GM13977 (cell line): ENCODE measurements around the gene KCNK2.

Experiments used
- DNase-seq: peaks from one replicate; pipeline ENCODE4 v3.0.0; 2012; ENCODE audit warnings: low spot score
- in situ Hi-C: fragments of 300-500 bp; cut with MboI; formaldehyde crosslinking; loops from one replicate; pipeline ENCODE4 v1.12.0; 2022; ENCODE audit warnings: low sequenced_read_pairs, low pct_unique_long_range_greater_than_20kb, mixed read lengths, inconsistent platforms; ENCODE audit not compliant: unreplicated experiment
- TF ChIP-seq, protein P1 (sequence below): IDR thresholded peaks from 2 replicates; pipeline ENCODE4 v1.5.1; 2012; ENCODE audit warnings: mild to moderate bottlenecking, control low read depth; ENCODE audit not compliant: insufficient read depth; ENCODE audit errors: extremely low read depth, missing control alignments

KCNK2 gene

DNA sequence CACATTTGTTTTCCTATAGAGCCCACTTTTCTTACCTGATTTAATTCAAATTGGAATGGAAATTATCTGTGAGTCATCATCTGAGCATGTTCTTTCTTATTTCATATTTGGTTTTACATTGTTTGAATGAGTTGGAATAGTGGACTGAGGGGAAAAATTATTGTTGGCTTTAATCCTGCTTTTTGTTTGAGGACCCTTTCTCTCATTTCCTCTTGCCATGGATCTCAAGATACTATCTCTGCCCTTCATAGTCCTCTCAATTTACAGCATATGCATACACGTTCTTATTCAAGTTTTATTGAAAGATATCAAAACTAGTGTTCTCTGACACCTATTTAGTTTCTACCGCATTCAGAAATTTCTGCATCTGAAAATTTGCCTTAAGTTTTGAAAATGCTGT, 5.1 kb downstream of the KCNK2 start:
- in situ Hi-C loops, result no loop called here
- no peak for DNase-seq
- TF ChIP-seq, protein P1, sequence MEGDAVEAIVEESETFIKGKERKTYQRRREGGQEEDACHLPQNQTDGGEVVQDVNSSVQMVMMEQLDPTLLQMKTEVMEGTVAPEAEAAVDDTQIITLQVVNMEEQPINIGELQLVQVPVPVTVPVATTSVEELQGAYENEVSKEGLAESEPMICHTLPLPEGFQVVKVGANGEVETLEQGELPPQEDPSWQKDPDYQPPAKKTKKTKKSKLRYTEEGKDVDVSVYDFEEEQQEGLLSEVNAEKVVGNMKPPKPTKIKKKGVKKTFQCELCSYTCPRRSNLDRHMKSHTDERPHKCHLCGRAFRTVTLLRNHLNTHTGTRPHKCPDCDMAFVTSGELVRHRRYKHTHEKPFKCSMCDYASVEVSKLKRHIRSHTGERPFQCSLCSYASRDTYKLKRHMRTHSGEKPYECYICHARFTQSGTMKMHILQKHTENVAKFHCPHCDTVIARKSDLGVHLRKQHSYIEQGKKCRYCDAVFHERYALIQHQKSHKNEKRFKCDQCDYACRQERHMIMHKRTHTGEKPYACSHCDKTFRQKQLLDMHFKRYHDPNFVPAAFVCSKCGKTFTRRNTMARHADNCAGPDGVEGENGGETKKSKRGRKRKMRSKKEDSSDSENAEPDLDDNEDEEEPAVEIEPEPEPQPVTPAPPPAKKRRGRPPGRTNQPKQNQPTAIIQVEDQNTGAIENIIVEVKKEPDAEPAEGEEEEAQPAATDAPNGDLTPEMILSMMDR, result no peak

DNA sequence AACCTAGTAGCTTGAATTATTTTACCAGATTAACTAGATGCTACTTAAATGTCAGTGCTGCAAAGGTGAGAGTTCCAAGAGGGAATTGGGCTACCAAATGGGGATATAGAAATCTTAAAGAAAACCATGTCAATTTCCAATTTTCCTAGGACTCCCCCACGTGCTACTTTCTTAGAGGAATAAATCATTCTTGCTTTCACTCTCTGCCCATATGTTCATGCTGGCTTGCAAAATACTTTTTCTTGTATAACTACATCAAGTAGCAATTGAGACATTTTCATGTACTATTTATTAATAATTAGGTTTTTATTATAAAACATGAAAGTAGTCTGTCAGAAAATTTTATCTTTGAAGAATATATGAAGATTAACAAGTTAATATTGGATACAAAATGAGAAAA, 11.8 kb downstream of the KCNK2 start:
- DNase-seq, result no peak
- in situ Hi-C loops, result no loop called here
- TF ChIP-seq, protein P1, result no peak

DNA sequence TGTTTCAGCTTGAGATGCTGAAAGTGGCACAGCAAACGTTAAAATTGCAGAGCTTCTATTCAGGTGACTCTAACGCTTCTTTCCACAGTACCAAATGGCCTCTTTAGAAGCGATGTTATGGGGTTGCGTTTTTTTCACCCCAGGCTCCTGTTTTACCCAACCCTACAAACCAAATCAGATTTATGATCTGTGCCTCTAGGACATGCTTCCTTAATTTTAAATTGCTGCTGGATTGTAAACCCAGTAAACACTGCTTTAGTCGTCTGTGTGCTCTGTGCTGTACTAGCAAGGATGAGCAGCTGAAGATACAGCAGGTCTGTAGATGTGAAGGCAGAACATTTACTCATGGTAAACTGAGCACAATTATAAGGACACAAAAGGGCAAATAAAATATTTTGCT, 13.0 kb downstream of the KCNK2 start:
- in situ Hi-C loops, result no loop called here
- no peak for DNase-seq
- TF ChIP-seq, protein P1, result no peak

DNA sequence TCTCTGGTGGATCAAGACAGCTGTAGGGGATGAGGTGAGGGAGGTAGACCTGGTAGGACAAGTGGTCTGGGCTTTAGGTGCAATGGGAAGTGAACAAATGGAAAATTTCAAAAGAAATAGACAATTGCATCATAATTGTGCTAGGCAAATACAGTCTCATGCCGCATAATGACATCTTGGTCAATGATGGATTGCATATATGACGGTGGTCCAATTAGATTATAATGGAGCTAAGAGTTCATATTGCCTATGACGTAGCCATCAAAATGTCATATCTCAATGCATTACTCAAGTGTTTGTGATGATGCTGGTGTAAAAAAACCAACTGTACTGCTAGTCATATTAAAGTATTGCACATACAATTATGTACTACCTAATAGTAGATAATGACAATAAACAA, 19.0 kb downstream of the KCNK2 start:
- in situ Hi-C loops, result no loop called here
- no peak for DNase-seq
- TF ChIP-seq, protein P1, result no peak

DNA sequence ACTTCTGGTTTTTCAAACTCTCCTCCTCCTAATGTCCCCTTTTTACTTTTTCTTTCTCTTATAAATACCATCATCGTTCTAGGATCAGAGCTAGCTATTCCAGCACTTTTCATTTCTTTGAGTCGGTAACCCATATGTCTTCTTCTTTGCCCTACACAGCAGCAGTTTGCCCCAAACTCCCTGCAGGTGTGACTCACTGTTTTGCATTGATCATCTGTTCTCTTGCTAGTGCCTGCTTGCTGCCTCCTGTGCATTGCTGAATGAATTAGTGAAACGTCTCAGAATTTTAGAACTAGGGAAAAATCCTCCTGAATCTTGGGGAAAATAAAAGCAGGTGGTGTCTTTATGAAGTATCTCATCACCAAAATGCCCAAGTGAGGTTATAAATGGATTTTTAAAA, 21.7 kb downstream of the KCNK2 start:
- DNase-seq, result no peak
- TF ChIP-seq, protein P1, result no peak
- in situ Hi-C loops, result no loop called here

DNA sequence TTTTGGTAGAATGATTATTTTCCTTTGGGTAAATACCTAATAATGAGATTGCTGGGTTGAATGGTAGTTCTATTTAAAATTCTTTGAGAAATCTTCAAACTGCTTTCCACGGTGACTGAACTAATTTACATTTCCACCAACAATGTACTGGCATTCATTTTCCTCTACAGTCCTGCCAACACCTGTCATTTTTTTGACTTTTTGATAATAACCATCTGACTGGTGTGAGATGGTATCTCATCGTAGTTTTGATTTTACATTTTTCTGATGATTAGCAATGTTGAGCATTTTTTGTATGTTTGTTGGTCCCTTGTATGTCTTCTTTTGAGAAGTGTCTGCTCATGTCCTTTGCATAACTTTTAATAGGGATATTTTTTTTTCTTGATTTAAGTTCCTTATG, 23.5 kb downstream of the KCNK2 start:
- in situ Hi-C loops, result no loop called here
- no peak for DNase-seq
- TF ChIP-seq, protein P1, result no peak

DNA sequence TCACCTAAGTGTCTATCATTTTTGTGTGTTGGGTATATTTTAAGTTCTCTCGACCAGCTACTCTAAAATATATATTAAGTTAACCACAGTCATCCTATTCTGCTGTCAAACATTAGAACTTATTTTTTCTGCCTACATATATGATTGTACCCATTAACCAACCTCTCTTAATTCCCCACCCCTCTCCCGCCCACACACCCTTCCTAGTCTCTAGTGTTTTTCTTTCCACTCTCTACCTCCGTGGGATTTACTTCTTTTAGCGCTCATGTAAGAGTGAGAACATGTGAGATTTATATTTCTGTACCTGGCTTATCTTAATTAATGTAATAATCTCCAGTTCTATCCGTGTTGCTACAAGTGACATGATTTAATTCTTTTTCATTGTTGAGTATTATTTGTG, 26.6 kb downstream of the KCNK2 start:
- in situ Hi-C loops, result no loop called here
- DNase-seq, result no peak
- TF ChIP-seq, protein P1, result no peak
